RCC 7860 (cell line): ENCODE results near the gene SLC30A2.

Source experiments
- DNase-seq: peaks from one replicate; pipeline ENCODE4 v3.0.0-alpha.2; 2015; ENCODE audit warnings: low spot score
- FAIRE-seq: peaks from 2 replicates; lab custom pipeline; 2012; peaks lifted over from hg19 to GRCh38; lab: Jason Lieb, UNC

SLC30A2 gene

DNA sequence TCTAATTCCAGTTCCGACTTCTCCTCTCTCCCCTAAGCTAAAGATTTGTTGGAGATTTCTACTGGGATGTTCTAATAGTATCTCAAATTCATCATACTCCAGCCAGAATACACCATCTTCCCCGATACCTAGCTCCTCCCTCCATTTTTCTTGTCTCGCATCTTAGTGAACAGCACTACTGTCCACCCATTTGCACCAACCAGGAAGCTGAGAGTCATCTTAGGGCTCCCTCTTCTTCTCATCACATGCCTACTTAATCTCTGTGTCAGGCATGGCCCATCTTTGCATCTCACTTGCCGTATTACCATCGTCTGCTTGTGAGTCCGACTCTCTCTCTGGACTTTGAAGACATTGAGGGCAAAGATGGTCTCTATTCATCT, 25.0 kb upstream of the SLC30A2 start:
- DNase-seq (no peak), FAIRE-seq (no peak)

DNA sequence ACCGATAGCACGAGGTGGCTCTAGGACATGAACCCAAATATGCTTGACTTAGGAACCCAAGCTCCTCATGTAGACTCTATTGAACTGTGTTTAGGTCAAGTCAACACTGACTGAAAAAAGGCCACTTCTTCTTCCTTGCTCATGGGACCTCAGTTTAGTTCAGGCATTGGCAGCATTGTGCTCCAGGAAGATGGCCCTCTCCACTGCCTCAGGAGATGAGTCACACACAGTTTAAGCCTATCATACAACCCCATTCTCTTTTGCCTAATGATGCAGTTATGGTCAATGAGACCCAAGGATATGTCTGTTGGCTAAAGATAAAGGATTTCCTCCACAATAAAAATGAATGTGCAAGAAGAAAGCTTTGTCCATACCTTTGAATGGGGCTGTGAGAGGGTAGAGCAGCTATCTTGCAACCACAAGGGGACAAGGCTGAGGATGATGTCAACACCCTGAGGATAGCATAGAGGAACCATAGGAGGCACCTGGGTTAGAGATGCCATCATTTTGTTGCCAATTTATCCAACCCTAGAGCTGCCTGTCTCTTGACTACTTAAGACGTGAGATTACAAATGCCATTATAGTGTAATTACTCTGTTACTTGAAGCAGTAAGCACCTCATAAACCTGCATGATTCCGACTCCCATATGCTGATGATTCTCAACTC, 24.5 kb upstream of the SLC30A2 start:
- no peak for FAIRE-seq
- no peak for DNase-seq

DNA sequence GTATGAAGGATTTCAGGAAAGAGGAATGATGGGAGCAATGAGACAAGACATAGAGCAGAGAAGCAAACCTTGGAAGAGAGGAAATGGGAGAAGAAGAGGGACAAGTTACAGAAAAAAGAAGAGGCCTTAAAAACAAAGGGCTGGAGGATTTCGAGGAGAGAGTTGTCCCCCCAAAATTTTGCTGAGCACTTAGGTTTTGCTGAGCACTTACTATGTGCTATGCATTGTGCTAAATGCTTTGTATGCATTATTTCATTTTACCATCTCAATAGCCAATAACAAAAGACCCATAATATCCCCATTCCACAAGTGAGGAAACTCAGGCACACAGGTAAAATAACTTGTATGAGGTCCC, 24.0 kb upstream of the SLC30A2 start:
- DNase-seq (no peak), FAIRE-seq (no peak)

DNA sequence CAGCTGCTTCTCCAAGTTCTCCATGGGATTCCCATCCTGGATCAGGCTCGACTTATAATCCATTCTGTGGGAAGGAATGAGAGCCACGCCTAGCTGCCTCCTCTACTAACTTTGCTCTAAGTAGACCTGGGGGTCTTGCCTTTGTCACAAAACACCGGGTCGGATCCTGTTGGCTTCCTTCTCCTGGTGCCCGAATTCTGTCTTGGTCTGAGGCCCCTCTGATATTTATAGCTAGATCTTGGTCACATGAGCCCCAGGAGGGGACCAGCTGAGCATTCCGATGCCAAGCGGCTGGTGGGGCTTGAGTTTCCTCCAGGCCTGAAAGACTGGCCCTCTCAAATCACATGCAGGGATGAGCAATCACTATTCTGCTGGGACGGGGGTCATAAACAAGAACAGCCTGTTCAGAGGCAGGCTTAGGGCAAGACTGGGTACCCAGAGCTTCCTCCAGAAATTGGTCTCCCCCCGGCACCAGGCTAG, 21.6 kb upstream of the SLC30A2 start, which contains the start of gene TRIM63:
TSS of gene TRIM63 (minus strand) at position 199 of the 480 bp plus-strand sequence. CDS start at position 63, 136 bp downstream.
- FAIRE-seq (no peak), DNase-seq (no peak)

DNA sequence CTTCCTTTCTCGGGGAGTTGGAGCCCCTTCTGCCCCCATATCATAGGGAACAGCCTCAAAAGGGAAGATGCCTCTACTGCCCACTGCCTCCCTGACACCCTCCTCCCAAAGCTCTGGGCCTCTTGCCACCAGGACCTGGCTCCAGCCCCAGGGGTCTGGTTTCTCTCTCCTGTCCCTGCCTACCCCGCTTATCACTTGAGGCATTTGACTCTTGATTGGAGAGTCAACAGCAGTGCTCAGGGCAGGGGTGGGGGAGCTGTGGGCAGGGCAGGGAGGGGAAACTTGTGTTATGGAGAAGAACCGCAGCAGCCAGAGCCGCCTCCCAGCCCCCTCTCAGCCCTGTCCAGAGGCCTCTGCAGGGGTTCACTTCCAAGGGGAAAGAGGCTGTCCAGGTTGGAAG, 20.9 kb upstream of the SLC30A2 start:
- FAIRE-seq = no peak
- no peak for DNase-seq

DNA sequence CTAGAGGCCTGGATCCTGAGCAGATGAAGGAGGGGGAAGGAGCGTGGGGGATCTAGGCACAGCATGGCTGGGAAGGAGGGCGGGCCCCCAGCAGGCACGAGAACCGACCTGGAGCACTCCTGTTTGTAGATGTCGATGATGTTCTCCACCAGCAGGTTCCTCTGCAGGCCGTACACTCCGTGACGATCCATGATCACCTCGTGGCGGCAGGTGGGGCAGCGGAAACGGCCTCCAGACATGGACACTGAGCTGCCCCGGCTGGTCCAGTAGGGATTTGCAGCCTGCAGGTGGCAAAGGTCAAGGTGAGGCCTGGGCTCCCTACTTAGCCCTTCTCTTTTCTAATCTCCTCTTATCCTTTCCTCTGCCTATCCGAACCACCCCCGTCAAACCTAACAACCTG, 20.2 kb upstream of the SLC30A2 start:
- FAIRE-seq (no peak), DNase-seq (no peak)

DNA sequence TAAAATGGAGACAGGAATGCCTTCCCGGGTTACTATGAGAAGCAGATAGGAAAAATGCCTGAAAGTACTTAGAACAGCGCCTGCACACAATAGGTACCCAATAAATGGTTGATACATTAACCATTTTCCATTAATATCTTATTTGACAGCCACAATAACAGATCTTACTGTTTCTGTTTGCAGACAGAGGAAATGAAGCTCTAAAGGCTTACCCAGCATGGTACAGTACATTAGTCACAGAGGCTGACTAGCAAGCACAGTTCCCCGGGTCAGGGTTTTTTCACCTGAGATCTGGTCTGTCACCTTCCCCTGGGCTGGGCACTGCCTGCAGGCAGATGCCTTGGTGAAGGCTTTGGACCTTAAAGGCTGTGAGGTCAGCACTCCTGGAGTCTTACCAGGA, 18.6 kb upstream of the SLC30A2 start:
- peak; percentile 49 for FAIRE-seq
- DNase-seq = peak; percentile 28

DNA sequence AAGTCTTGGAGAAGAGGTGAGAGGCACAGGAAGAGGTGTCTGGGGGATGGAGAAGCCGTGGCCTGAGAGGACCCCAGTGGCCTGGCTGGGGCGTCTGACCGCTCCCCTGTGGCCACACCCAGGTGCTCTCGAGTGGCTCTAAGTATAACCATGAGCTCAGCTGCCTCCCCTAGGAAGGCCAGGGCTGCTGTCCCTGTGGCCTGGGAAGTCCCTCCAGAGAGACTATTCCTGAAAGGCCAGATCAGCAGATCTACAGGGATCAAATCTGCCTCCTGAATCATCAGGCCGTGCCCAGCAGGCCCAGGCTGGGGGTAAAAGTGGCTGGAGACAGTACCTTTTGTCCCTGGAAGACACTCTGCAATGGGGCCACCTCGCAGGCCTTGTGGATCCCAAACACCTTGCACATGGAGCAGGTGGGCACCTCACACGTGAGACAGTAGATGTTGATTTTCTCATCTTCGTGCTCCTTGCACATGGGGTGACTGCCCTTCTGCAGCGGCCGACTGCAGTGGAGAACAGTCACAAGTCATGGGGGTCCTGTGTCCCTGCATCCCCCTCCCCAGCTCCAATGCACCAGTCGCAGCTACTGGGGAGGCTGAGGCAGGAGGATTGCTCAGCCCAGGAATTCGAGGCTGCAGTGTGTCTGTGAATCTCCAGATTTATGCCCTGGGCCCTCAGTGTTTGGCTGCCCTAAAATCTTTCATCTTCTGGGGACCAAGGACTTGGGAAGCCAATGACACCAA, 15.1 kb upstream of the SLC30A2 start:
- DNase-seq (no peak), FAIRE-seq (no peak)

DNA sequence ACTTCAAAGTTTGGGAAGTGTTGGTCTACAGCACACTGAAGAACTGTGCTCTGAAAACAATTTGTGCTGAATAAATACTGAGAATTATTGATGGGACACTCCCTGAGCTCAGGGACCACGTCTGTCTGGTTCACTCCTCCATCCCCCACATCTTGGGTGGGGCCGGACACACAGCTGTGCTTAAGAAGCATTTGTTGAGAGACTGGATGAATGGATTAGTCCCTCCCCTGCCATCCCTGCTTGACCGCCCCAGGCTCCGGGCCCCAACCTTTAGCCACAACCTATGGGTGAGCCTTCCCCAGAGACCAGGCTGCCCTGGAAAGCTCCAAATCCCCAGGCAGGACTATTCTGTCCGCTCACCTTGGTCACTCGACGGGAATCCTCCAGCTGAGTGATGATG, 14.0 kb upstream of the SLC30A2 start:
- no peak for FAIRE-seq
- no peak for DNase-seq

DNA sequence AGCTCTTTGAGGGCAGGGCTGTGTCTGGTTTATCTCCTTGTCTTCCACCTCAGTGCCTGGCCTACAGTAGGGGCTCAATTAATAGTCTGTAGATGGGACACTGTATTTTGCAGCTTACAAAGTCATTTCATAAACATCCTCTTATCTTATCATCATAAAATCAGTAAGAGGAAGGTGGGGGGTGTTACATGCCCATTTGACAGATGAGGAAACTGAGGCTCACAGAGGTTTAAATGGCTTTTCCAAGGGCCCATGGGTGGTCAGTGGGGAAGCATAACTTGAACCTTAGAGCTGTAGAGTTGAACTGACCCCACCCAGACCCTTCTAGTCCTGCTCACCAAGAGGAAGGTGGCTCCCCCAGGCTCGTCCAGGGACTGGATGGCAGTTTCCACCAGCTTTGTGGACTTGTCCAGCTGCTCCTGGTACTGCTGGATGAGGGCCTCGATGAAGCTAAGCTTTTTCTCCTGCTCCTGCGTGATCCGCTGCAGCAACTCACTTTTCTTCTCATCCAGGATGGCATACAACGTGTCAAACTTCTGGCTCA, 12.2 kb upstream of the SLC30A2 start:
- no peak for DNase-seq
- no peak for FAIRE-seq

DNA sequence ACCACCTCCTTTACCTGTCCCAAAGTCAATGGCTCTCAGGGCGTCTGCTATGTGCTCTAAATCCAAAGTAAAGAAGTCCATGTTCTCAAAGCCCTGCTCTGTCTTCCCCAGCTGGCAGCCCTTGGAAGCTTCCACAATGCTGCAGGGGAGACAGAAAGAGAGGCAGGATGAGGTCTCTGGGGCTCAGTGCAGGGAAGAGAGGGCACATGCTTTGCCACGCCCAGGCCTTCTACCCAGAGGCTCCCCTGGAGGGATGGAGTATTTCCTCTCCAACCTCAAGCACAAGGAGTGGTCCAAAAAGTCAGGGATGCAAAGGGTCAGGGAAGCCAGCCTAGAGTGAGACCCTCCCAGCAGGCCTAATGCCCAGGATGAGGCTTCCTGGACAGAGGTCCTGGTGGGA, 11.3 kb upstream of the SLC30A2 start:
- DNase-seq = no peak
- FAIRE-seq = no peak

DNA sequence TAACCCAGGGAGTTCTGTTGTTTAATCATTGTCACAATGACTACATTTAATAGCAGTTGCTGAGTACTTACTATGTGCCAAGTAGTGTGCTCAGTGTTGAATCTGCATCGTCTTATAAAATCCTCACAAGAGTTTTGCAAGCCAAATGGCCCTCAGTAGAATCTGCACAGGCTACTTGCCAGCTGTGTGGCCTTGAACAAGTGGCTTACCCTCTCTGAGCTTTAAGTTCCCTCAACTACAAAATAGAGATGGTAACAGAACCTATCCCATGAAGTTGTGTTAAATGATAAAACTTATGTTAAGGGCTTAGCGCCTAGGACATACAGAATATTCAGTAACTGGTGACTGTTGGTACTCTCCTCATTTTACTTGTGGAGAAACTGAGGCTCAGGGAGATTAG, 9.1 kb upstream of the SLC30A2 start:
- no peak for FAIRE-seq

DNA sequence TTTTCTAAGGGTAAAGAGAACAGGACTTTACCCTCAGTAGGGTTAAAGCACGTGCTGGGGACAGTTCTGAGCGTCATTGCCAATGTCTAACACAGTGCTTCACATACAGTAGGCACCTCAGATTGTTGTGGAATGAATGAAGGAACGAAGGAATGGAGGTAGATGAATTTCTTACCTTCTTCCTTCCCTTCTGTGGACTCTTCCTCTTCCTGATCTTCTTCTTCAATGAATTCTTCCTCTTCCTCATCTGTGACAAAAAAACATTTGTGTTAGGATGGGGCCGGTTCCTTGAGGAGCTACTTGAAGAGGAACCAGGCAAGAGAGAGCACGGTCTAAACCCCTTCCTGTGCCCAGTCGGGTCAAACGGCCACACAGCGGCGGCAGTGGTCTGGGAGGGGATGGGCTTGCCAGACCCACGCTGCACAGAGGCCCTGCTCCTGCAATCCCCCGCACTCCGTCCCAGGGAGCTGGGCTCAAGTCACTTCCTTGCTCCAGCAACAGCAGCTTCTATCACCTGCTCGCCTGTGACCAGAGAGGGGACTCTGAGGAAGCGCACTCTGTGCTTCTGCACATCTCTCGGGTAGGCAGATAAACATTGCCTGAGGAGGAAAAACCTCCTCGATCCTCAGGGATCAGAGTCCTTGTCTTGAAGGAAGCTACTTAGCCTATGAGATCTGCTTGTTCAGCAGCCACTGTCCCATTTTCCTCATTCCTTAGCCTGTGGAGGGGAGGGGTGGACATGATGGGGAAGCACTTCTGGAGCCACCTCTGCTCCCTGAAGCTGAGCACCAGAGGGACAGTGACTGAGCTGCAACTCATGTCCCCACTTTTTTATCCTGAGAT, 8.0 kb upstream of the SLC30A2 start:
- DNase-seq = no peak
- no peak for FAIRE-seq

More for the DNA sequence above, 9.1 kb upstream of the SLC30A2 start:
- DNase-seq = no peak

DNA sequence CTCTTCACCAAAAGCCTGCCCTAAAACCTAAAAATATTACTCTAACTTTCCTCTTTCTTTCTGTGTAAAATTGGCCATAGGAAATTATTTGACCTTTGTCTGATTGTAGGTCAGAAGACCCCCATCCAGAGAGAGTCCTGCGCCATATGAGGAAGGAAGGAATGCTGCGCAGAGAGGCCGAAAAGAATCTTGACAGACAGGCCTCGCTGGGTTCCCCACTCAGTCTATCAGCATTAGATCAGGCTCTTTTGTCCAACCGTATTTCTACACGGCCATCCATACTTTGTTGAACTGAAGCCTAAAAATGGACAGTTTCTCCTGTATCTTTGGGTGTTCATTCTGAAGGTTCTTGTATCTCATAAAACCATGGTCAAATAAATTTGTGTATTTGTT, 4.3 kb upstream of the SLC30A2 start:
- DNase-seq = no peak
- FAIRE-seq = no peak

DNA sequence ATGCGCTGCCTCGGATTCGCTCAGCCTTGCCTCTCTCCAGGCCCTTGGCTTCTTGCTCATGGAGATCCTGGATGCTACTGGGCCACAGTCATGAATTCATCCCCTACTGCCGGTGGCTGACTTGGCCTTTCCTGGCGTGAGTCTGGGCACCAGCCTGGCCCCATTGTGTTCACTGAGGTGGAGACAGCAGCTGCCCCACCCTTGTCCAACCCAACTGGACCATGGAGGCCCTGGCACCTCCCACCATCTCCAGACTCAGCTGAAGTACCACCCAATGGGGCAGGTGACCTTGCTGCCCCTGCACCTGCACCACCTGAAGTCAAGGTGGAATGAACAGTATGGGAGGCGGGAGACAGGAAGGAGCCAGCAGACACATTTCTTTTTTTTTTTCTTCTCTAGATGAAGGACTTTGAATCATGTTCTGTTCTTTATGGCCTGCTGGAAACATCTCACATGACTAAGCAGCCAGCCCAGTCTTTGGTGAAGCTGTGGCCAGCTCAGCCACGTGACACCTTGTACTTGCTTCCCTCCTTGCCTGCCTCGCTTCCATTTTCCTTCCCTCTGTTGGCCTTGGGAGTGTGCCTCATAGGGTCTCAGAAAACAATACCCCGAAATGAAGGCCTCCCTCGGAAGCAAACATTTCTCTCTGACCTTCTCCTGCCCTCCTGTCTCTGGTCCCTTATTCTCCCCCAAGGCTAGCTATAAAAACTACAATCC, 3.8 kb upstream of the SLC30A2 start:
- FAIRE-seq (no peak), DNase-seq (peak; percentile 7)

DNA sequence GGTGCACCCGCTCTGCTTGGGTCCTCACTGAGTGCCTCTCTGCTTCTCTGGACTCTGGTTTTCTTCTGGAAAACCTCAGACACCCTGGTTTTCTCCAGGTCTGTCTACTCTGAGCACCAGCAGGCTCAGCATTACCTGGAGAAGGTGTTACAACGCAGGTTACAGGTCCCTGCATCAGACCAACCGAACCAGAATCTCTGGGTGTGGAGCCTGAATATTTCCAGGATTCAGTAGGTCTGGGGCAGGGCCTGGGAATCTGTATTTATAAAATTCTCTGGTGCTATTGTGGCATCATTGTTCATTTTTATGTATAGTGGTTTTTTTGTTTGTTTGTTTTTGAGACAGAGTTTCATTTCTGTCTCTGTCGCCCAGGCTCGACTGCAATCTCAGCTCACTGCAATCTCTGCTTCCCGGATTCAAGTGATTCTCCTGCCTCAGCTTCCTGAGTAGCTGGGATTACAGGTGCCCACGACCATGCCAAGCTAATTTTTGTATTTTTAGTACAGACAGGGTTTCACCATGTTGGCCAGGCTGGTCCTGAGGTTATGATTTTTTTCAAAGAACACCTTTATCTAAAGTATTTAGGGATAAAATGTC, 1.5 kb upstream of the SLC30A2 start:
- no peak for FAIRE-seq

DNA sequence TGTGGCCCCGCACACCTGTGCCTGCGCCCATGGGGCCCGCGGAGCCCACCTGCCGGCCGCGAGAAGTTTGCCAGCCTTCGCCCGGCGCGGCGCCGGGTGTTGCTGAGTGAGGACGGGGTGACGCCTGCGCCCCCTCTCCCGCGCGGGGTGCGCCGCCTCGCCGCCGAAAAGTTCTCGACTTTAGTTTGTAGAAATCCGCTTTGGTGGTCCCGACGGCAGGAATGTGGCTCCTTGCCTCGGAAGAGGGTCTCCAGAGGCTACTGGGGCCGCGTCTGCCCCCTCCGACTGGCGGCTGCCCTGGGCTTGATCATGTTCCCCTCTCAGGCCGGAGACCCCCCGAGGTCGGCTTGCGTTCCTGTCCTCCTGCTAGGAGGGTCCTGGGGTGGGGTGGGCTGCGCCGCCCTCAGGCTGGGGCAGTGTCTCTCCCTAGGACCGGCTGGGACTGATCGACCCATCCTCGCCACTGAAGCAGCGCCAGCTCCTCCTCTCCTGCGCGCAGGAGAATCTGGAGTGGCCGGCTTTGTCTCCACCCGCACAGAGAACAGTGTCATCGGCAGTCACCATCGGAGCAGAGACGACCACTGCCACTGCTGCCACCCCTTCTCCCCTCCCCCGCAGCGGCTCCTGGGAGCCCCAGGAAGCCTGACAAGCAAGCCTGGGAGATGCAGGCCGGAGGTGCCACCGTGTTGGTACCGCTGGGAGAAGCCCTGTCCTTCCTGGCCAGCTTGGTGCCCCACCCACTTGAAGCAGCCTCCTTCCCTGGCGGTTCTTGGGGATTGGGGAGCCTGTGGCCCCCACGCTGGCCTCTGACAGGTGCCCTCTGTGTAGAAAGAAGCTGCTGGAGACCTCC, 553 bp upstream of the SLC30A2 start:
- FAIRE-seq = no peak
- no peak for DNase-seq

More for the DNA sequence above, 1.5 kb upstream of the SLC30A2 start:
- DNase-seq = no peak

DNA sequence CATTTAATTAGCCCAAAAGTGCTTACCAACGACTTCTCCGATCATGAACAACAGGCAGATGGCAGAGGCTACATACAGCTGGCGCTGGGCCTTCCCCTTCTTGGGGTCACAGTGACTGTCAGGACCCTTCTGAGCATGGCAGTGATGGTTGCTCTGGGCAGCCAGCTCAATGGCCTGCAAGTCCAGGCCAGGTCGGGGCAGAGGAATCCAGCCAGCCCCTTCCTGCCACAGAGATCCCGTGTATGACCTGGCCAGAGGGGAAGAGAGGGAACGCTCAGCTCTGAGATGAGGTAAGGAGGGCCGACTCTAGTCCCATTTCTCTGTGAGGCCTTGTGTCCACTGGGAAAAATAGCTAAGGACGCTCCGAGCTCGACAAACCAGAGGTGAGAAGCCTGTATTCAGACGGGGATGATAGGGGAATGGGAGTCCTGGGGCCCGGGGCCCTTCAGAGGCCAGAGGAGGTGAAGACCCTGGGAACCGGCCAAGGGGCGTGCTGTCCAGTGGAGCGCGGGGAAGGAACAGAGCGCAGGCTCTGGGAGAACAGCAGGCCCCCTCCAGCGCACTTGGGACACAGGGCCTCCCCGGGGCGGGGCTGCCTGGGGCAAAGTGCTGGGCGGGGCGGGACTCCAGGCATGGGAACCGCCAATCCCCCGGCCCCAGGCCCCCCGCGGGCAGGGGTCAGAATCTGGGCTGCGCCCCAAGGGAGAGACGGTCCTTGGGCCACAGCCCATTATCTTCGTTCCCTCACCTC, 772 bp downstream of the SLC30A2 start:
- no peak for DNase-seq
- FAIRE-seq = no peak

DNA sequence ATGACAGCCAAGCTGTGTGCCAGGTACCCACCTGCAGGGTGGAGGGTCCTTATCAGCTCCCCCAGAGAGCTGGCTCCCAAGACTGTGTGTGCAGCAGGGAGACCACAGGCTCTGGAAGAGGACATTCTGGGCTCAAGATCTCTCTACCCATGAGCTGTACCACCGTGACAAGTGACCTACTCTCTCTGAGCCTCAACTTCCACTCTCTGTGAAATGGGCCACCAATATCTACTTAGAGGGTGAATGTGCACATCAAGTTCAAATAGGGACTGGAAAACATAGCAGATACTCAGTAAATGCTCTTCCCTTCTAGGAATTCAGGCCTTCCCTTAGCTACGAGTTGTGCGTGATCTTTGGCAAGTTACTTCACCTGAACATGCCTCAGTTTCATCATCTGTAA, 1.5 kb downstream of the SLC30A2 start:
- no peak for DNase-seq
- FAIRE-seq = no peak
